GM12878 (cell line): ENCODE data around the gene ETV4. TPM values are rescaled to one million over a fixed set of nuclear protein-coding genes. Genes with fewer than 3 reads are reported as not detected.

Source experiments
- ATAC-seq: fragments of 200-7000 bp; cut with Tn5 transposase; 3 replicates; pipeline ENCODE4 v1.9.1; 2020; ENCODE audit warnings: mild to moderate bottlenecking, moderate library complexity
- BruUV-seq: library from RNA; stranded (reverse); fragments of 400-500 nt; replicated peaks from 2 replicates; lab custom pipeline; 2021; lab: Mats Ljungman, UMichigan
- CTCF ChIA-PET: fragments of 300-600 bp; sonication (Branson Sonifier 250); formaldehyde crosslinking; extraction: SDS; loops from one replicate; lab custom pipeline; 2021; ENCODE audit warnings: inconsistent platforms; lab: Yijun Ruan, JAX
- POLR2A ChIA-PET: fragments of 350-600 bp; formaldehyde crosslinking; extraction: SDS; loops from one replicate; lab custom pipeline; 2021; ENCODE audit warnings: inconsistent platforms; lab: Charles Lee
- RAD21 ChIA-PET: fragments of 300-600 bp; sonication (Branson Sonifier 250); formaldehyde crosslinking; loops from one replicate; lab custom pipeline; 2023; ENCODE audit warnings: antibody characterized with exemption; ENCODE audit not compliant: unreplicated experiment; lab: Charles Lee
- SMC1A ChIA-PET: fragments of 300-600 bp; sonication (Branson Sonifier 250); formaldehyde crosslinking; loops from one replicate; lab custom pipeline; 2023; ENCODE audit not compliant: unreplicated experiment, uncharacterized antibody; lab: Charles Lee
- DNase-seq: peaks from one replicate; pipeline ENCODE4 v3.0.0-alpha.2; 2011; ENCODE audit warnings: low read depth, low spot score
- FAIRE-seq: peaks from 3 replicates; lab custom pipeline; 2011; peaks lifted over from hg19 to GRCh38; lab: Jason Lieb, UNC
- H2AFZ ChIP-seq: 2 replicates; pipeline ENCODE4 v1.6.0; 2011; ENCODE audit warnings: low read depth, low read length, control low read depth; ENCODE audit not compliant: control insufficient read depth
- H3K27ac ChIP-seq: 2 replicates; pipeline ENCODE4 v1.5.1; 2011; ENCODE audit warnings: control low read depth; ENCODE audit not compliant: control insufficient read depth, insufficient read depth
- H3K27me3 ChIP-seq, 2 experiments: replicated peaks in 1 of 2; 2 replicates each; pipeline versions ENCODE4 v1.6.0 to v1.6.1; 2011; ENCODE audit warnings: low read length in 1 of 2; ENCODE audit not compliant: control insufficient read depth in 2 of 2, insufficient read depth in 2 of 2
- H3K36me3 ChIP-seq, 2 experiments: 2 replicates each; pipeline ENCODE4 v1.5.1; 2011; ENCODE audit warnings: low read length in 1 of 2; ENCODE audit not compliant: control insufficient read depth in 2 of 2, insufficient read depth in 2 of 2
- H3K4me1 ChIP-seq: 2 replicates; pipeline ENCODE4 v1.6.1; 2011; ENCODE audit warnings: mild to moderate bottlenecking, low read length, moderate library complexity, mixed read lengths; ENCODE audit not compliant: control insufficient read depth, insufficient read depth
- H3K4me2 ChIP-seq: 2 replicates; pipeline ENCODE4 v1.6.0; 2011; ENCODE audit warnings: control low read depth; ENCODE audit not compliant: control insufficient read depth, insufficient read depth
- H3K4me3 ChIP-seq: fragments of 200-600 bp; sonication (generic); 2 replicates; pipeline ENCODE4 v1.5.1; 2016
- H3K79me2 ChIP-seq: 2 replicates; pipeline ENCODE4 v1.6.0; 2011; ENCODE audit warnings: low read length; ENCODE audit not compliant: control insufficient read depth, insufficient read depth
- H3K9ac ChIP-seq: 2 replicates; pipeline ENCODE4 v1.8.0; 2011; ENCODE audit warnings: low read length, control low read depth, mixed read lengths; ENCODE audit not compliant: control insufficient read depth, insufficient read depth
- H3K9me3 ChIP-seq: replicated peaks from 3 replicates; pipeline ENCODE4 v1.5.1; 2011; ENCODE audit warnings: mild to moderate bottlenecking, low read length; ENCODE audit not compliant: control insufficient read depth, insufficient read depth
- H4K20me1 ChIP-seq: 2 replicates; pipeline ENCODE4 v1.6.0; 2011; ENCODE audit not compliant: control insufficient read depth, insufficient read depth
- CBX5 ChIP-seq: sonication (generic); IDR thresholded peaks from 2 replicates; pipeline ENCODE4 v1.6.1; 2016; ENCODE audit warnings: low read depth, moderate library complexity, mild to moderate bottlenecking, inconsistent platforms
- CHD2 ChIP-seq: IDR thresholded peaks from 2 replicates; pipeline ENCODE4 v1.6.1; 2011; ENCODE audit warnings: low read depth, low read length, improper control_type of control experiment, borderline replicate concordance
- DPF2 ChIP-seq: fragments of 450-650 bp; IDR thresholded peaks from 2 replicates; pipeline ENCODE4 v1.6.1; 2017; ENCODE audit warnings: mild to moderate bottlenecking
- ESRRA ChIP-seq: IDR thresholded peaks from 2 replicates; pipeline ENCODE4 v1.6.1; 2012; ENCODE audit warnings: mild to moderate bottlenecking, low read length, improper control_type of control experiment
- FOXM1 ChIP-seq: IDR thresholded peaks from 2 replicates; pipeline ENCODE4 v1.6.1; 2012; ENCODE audit warnings: low read depth, mild to moderate bottlenecking, inconsistent platforms, low read length, moderate library complexity
- HDAC2 ChIP-seq: fragments of 200-600 bp; sonication (generic); IDR thresholded peaks from 2 replicates; pipeline ENCODE4 v1.6.1; 2017
- RAD21 ChIP-seq: IDR thresholded peaks from 2 replicates; pipeline ENCODE4 v1.6.1; 2011; ENCODE audit warnings: mild to moderate bottlenecking, low read depth, low read length, moderate library complexity; ENCODE audit not compliant: insufficient read depth
- TAF1 ChIP-seq: IDR thresholded peaks from 2 replicates; pipeline ENCODE4 v1.6.1; 2011; ENCODE audit warnings: mild to moderate bottlenecking, low read depth, low read length, borderline replicate concordance
- ZZZ3 ChIP-seq: IDR thresholded peaks from 2 replicates; pipeline ENCODE4 v1.6.1; 2011; ENCODE audit warnings: low read depth; ENCODE audit not compliant: control insufficient read depth, insufficient read length
- WGBS: methylation state at CpG from one replicate; pipeline ENCODE4 v1.1.6; 2016; ENCODE audit warnings: low lambda C conversion rate; ENCODE audit not compliant: insufficient replicate concordance, insufficient coverage; ENCODE audit errors: missing lambda C conversion rate; 5-methylcytosine and 5-hydroxymethylcytosine counted together
- in situ Hi-C: fragments of 300-500 bp; cut with MboI; formaldehyde crosslinking; loops from 9 replicates; pipeline ENCODE4 v1.14.3; 2018; ENCODE audit warnings: mixed read lengths
- intact Hi-C: fragments of 100-400 bp; cut with micrococcal nuclease; formaldehyde crosslinking; loops from one replicate; pipeline ENCODE4 v1.14.2; 2022; ENCODE audit not compliant: unreplicated experiment
- polyA plus RNA-seq, 11 experiments: library from polyadenylated mRNA; depleted of rRNA in 4 of 11; unstranded in 6 of 11; stranded (reverse) in 5 of 11; fragments of >200 nt; fragmentation: Nextera tagmentation in 4 of 11; fragmentation: Illumina TruSeq in 1 of 11; extraction: Ambion mirVana in 4 of 11; extraction: Trizol in 1 of 11; gene quantifications; 1 replicate in 1 of 11; 2 replicates in 10 of 11; pipeline versions ENCODE4 v1.2.1 to v1.2.3, GENCODE V29; 2011 to 2016; ENCODE audit warnings: inconsistent platforms in 2 of 11, missing spikeins in 2 of 11, low read depth in 1 of 11
- total RNA-seq, 4 experiments: library from RNA; depleted of rRNA in 3 of 4; stranded (reverse); fragments of >200 nt in 3 of 4; fragmentation: Illumina TruSeq in 1 of 4; extraction: Trizol in 1 of 4; gene quantifications; 2 replicates each; pipeline versions ENCODE4 v1.2.1 to v1.2.3, GENCODE V29; 2013 to 2021
- TF ChIP-seq, protein P1 (sequence below), 3 experiments: IDR thresholded peaks in 2 of 3; conservative IDR thresholded peaks in 1 of 3; 2 replicates each; pipeline ENCODE4 v1.5.1; 2011; ENCODE audit warnings: low read depth in 3 of 3, low read length in 3 of 3, mild to moderate bottlenecking in 3 of 3, control low read depth in 2 of 3, moderate library complexity in 2 of 3, inconsistent platforms in 1 of 3, mixed read lengths in 1 of 3; ENCODE audit not compliant: control insufficient read depth in 2 of 3, insufficient read depth in 1 of 3; ENCODE audit errors: extremely low read depth in 1 of 3
- TF ChIP-seq, protein P2 (sequence below): IDR thresholded peaks from 2 replicates; pipeline ENCODE4 v1.6.1; 2012; ENCODE audit warnings: low read depth, low read length, improper control_type of control experiment
- TF ChIP-seq, protein P3 (sequence below): fragments of 450-650 bp; IDR thresholded peaks from 2 replicates; pipeline ENCODE4 v1.6.1; 2017; ENCODE audit warnings: mild to moderate bottlenecking, moderate library complexity
- TF ChIP-seq, protein P4 (sequence below): fragments of 450-650 bp; IDR thresholded peaks from 2 replicates; pipeline ENCODE4 v1.6.1; 2017; ENCODE audit warnings: mild to moderate bottlenecking, moderate library complexity

Gene ETV4
- total and polyA plus RNA-seq, 10 of the 15 experiments (the other 5 are each of a cell fraction or from before 2014, with no cell fraction given) = 0.19 to 14.5 (median 1.8) TPM

DNA sequence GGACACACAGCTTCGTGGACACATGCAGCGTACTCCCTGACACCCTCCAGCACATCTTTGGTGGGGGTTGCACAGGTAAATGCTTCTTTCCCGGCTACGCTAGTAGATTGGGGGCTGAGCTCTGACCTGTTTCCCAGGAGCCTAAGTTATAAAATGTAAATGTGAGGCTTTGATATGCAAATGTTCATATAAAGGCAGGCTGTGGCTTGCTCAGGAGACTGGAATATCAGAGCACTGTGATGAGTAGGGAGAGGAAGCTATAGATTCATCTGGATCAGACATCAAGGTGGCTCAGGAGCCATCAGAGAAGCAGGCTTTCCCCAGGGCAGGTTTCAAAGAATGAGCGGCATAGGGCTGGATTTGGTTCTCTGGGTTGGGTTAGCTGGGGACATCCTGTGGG lies 3.4 kb upstream of the ETV4 start:
- H3K27me3 ChIP-seq = peaks cover 0 to 4% of the 10 kb centered on the region in 2 experiments; a peak in 2 of 4 replicates
- FAIRE-seq = no peak
- no peak overlapping the region for H3K27ac ChIP-seq
- in situ Hi-C loops (no loop called here), intact Hi-C loops (no loop called here)
- no peaks in the 10 kb centered on the region for H3K79me2 ChIP-seq
- no peak for DNase-seq
- RAD21 ChIA-PET = interaction anchor here (1.2 kb wide), 1 partner anchor 65 kb away, joined by 4 read pairs; the partner anchor contains the start of gene DHX8
- H4K20me1 ChIP-seq = peaks cover 2% of the 10 kb centered on the region; the same call in 1 of the 2 replicates
- H3K9ac ChIP-seq = no peak overlapping the region
- no peaks in the 10 kb centered on the region for H3K36me3 ChIP-seq
- CTCF ChIA-PET = interaction anchor here (1.0 kb wide), 1 partner anchor 30 kb away, joined by 3 read pairs; no protein-coding TSS in a partner anchor
- POLR2A ChIA-PET = interaction anchor here (0.6 kb wide), 1 partner anchor 36 kb away, joined by 3 read pairs; no protein-coding TSS in a partner anchor
- peaks cover 3% of the 10 kb centered on the region; the same call in 1 of the 2 replicates for H3K4me1 ChIP-seq
- 15% methylated on average over 5 of the region's 5 CpGs for WGBS
- H2AFZ ChIP-seq = no peak overlapping the region
- no peak overlapping the region for H3K4me3 ChIP-seq
- no peak overlapping the region for H3K4me2 ChIP-seq
- no TSS peak for BruUV-seq
- SMC1A ChIA-PET = no interaction called here
- no peak for ATAC-seq
- no peaks in the 10 kb centered on the region for H3K9me3 ChIP-seq
- TF ChIP-seq HDAC2 = no peak
- TF ChIP-seq, protein P1, sequence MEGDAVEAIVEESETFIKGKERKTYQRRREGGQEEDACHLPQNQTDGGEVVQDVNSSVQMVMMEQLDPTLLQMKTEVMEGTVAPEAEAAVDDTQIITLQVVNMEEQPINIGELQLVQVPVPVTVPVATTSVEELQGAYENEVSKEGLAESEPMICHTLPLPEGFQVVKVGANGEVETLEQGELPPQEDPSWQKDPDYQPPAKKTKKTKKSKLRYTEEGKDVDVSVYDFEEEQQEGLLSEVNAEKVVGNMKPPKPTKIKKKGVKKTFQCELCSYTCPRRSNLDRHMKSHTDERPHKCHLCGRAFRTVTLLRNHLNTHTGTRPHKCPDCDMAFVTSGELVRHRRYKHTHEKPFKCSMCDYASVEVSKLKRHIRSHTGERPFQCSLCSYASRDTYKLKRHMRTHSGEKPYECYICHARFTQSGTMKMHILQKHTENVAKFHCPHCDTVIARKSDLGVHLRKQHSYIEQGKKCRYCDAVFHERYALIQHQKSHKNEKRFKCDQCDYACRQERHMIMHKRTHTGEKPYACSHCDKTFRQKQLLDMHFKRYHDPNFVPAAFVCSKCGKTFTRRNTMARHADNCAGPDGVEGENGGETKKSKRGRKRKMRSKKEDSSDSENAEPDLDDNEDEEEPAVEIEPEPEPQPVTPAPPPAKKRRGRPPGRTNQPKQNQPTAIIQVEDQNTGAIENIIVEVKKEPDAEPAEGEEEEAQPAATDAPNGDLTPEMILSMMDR (IDR thresholded peaks at IDR 0.05 in 2 of 3, conservative IDR thresholded peaks at IDR 0.05 in 1 of 3; ENCODE audit: control insufficient read depth in 2 of 3, extremely low read depth in 1 of 3, insufficient read depth in 1 of 3, low read depth in 3 of 3, low read length in 3 of 3) = no peak
- no peak for TF ChIP-seq CHD2
- no peak for TF ChIP-seq RAD21
- TF ChIP-seq DPF2 = no peak
- TF ChIP-seq ZZZ3 = no peak
- TF ChIP-seq CBX5 = no peak
- TF ChIP-seq, protein P2, sequence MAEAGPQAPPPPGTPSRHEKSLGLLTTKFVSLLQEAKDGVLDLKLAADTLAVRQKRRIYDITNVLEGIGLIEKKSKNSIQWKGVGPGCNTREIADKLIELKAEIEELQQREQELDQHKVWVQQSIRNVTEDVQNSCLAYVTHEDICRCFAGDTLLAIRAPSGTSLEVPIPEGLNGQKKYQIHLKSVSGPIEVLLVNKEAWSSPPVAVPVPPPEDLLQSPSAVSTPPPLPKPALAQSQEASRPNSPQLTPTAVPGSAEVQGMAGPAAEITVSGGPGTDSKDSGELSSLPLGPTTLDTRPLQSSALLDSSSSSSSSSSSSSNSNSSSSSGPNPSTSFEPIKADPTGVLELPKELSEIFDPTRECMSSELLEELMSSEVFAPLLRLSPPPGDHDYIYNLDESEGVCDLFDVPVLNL = no peak
- TF ChIP-seq, protein P3, sequence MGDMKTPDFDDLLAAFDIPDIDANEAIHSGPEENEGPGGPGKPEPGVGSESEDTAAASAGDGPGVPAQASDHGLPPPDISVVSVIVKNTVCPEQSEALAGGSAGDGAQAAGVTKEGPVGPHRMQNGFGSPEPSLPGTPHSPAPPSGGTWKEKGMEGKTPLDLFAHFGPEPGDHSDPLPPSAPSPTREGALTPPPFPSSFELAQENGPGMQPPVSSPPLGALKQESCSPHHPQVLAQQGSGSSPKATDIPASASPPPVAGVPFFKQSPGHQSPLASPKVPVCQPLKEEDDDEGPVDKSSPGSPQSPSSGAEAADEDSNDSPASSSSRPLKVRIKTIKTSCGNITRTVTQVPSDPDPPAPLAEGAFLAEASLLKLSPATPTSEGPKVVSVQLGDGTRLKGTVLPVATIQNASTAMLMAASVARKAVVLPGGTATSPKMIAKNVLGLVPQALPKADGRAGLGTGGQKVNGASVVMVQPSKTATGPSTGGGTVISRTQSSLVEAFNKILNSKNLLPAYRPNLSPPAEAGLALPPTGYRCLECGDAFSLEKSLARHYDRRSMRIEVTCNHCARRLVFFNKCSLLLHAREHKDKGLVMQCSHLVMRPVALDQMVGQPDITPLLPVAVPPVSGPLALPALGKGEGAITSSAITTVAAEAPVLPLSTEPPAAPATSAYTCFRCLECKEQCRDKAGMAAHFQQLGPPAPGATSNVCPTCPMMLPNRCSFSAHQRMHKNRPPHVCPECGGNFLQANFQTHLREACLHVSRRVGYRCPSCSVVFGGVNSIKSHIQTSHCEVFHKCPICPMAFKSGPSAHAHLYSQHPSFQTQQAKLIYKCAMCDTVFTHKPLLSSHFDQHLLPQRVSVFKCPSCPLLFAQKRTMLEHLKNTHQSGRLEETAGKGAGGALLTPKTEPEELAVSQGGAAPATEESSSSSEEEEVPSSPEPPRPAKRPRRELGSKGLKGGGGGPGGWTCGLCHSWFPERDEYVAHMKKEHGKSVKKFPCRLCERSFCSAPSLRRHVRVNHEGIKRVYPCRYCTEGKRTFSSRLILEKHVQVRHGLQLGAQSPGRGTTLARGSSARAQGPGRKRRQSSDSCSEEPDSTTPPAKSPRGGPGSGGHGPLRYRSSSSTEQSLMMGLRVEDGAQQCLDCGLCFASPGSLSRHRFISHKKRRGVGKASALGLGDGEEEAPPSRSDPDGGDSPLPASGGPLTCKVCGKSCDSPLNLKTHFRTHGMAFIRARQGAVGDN = no peak
- TF ChIP-seq TAF1 = no peak
- TF ChIP-seq, protein P4, sequence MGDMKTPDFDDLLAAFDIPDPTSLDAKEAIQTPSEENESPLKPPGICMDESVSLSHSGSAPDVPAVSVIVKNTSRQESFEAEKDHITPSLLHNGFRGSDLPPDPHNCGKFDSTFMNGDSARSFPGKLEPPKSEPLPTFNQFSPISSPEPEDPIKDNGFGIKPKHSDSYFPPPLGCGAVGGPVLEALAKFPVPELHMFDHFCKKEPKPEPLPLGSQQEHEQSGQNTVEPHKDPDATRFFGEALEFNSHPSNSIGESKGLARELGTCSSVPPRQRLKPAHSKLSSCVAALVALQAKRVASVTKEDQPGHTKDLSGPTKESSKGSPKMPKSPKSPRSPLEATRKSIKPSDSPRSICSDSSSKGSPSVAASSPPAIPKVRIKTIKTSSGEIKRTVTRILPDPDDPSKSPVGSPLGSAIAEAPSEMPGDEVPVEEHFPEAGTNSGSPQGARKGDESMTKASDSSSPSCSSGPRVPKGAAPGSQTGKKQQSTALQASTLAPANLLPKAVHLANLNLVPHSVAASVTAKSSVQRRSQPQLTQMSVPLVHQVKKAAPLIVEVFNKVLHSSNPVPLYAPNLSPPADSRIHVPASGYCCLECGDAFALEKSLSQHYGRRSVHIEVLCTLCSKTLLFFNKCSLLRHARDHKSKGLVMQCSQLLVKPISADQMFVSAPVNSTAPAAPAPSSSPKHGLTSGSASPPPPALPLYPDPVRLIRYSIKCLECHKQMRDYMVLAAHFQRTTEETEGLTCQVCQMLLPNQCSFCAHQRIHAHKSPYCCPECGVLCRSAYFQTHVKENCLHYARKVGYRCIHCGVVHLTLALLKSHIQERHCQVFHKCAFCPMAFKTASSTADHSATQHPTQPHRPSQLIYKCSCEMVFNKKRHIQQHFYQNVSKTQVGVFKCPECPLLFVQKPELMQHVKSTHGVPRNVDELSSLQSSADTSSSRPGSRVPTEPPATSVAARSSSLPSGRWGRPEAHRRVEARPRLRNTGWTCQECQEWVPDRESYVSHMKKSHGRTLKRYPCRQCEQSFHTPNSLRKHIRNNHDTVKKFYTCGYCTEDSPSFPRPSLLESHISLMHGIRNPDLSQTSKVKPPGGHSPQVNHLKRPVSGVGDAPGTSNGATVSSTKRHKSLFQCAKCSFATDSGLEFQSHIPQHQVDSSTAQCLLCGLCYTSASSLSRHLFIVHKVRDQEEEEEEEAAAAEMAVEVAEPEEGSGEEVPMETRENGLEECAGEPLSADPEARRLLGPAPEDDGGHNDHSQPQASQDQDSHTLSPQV = no peak
- TF ChIP-seq ESRRA = no peak
- no peak for TF ChIP-seq FOXM1
